ACC112 (cell line): ENCODE results near the gene CDYL.

Experiments used
- H2AFZ ChIP-seq: fragments of 200-600 bp; sonication (generic); one replicate; pipeline ENCODE4 v1.6.0; 2017; ENCODE audit warnings: antibody characterized with exemption, low read length; ENCODE audit not compliant: unreplicated experiment
- H3K27ac ChIP-seq: fragments of 200-600 bp; sonication (generic); 2 replicates; pipeline ENCODE4 v1.5.1; 2014; ENCODE audit warnings: low read depth, mild to moderate bottlenecking, antibody characterized with exemption, low read length, moderate library complexity
- H3K27me3 ChIP-seq: fragments of 200-600 bp; sonication (generic); 2 replicates; pipeline ENCODE4 v1.6.1; 2014; ENCODE audit warnings: mild to moderate bottlenecking, antibody characterized with exemption, low read length, moderate library complexity, mixed read lengths; ENCODE audit not compliant: insufficient read depth
- H3K36me3 ChIP-seq: fragments of 200-600 bp; sonication (generic); 2 replicates; pipeline ENCODE4 v1.6.1; 2016; ENCODE audit warnings: mild to moderate bottlenecking, antibody characterized with exemption, low read length, moderate library complexity, mixed read lengths; ENCODE audit not compliant: insufficient read depth
- H3K4me1 ChIP-seq: fragments of 200-600 bp; sonication (generic); one replicate; pipeline ENCODE4 v1.6.1; 2016; ENCODE audit warnings: low read length, mixed read lengths; ENCODE audit not compliant: insufficient read depth, unreplicated experiment, control insufficient read depth
- H3K4me3 ChIP-seq: fragments of 200-600 bp; sonication (generic); 2 replicates; pipeline ENCODE4 v1.5.1; 2014; ENCODE audit warnings: mild to moderate bottlenecking, low read depth, low read length
- H3K79me2 ChIP-seq: fragments of 200-600 bp; sonication (generic); one replicate; pipeline ENCODE4 v1.6.0; 2016; ENCODE audit warnings: low read length; ENCODE audit not compliant: control insufficient read depth, unreplicated experiment, insufficient read depth

The CDYL gene

GRCh38 chr6:4973415-4973814, 197.2 kb downstream of the CDYL start:
- Histone ChIP-seq H3K27ac (no peak overlapping the region), H2AFZ (no peak overlapping the region), H3K4me1 (no peaks in the 10 kb centered on the region)

GRCh38 chr6:4973982-4974745, 198.0 kb downstream of the CDYL start:
- Histone ChIP-seq H3K36me3 (no peaks in the 10 kb centered on the region), H3K79me2 (no peaks in the 10 kb centered on the region), H3K4me1 (no peaks in the 10 kb centered on the region), H2AFZ (peak overlapping the region; percentile 45), H3K4me3 (no peak overlapping the region), H3K27me3 (peaks cover 8% of the 10 kb centered on the region; the same call in 1 of the 2 replicates), H3K27ac (no peak overlapping the region)

More at GRCh38 chr6:4973415-4973814, 197.2 kb downstream of the CDYL start:
- no peaks in the 10 kb centered on the region for H3K79me2 ChIP-seq
- H3K27me3 ChIP-seq, result peaks cover 8% of the 10 kb centered on the region; the same call in 1 of the 2 replicates
- no peaks in the 10 kb centered on the region for H3K36me3 ChIP-seq
- H3K4me3 ChIP-seq, result no peak overlapping the region

GRCh38 chr6:4974962-4975361, 198.8 kb downstream of the CDYL start:
- H3K27me3 ChIP-seq, result peaks cover 8% of the 10 kb centered on the region; the same call in 1 of the 2 replicates
- H3K4me1 ChIP-seq, result no peaks in the 10 kb centered on the region
- no peaks in the 10 kb centered on the region for H3K36me3 ChIP-seq
- no peak overlapping the region for H2AFZ ChIP-seq
- H3K79me2 ChIP-seq, result no peaks in the 10 kb centered on the region
- H3K27ac ChIP-seq, result no peak overlapping the region
- H3K4me3 ChIP-seq, result no peak overlapping the region

GRCh38 chr6:4975506-4975905, 199.3 kb downstream of the CDYL start:
- H3K27ac ChIP-seq, result no peak overlapping the region
- H3K27me3 ChIP-seq, result peaks cover 8% of the 10 kb centered on the region; the same call in 1 of the 2 replicates
- no peak overlapping the region for H2AFZ ChIP-seq
- no peaks in the 10 kb centered on the region for H3K36me3 ChIP-seq
- no peak overlapping the region for H3K4me3 ChIP-seq
- H3K4me1 ChIP-seq, result no peaks in the 10 kb centered on the region
- no peaks in the 10 kb centered on the region for H3K79me2 ChIP-seq

- H3K36me3 ChIP-seq, result no peaks in the 10 kb centered on the region
- H3K4me1 ChIP-seq, result no peaks in the 10 kb centered on the region
- H2AFZ ChIP-seq, result no peak overlapping the region
- H3K4me3 ChIP-seq, result no peak overlapping the region
- no peaks in the 10 kb centered on the region for H3K79me2 ChIP-seq
- peaks cover 5% of the 10 kb centered on the region; the same call in 1 of the 2 replicates for H3K27me3 ChIP-seq
- no peak overlapping the region for H3K27ac ChIP-seq
Observed at GRCh38 chr6:4977468-4977867, 201.3 kb downstream of the CDYL start.

- Histone ChIP-seq H3K27ac (no peak overlapping the region), H3K79me2 (no peaks in the 10 kb centered on the region), H3K27me3 (peaks cover 5% of the 10 kb centered on the region; the same call in 1 of the 2 replicates), H3K36me3 (no peaks in the 10 kb centered on the region), H3K4me3 (no peak overlapping the region), H2AFZ (no peak overlapping the region), H3K4me1 (no peaks in the 10 kb centered on the region)
Observed at GRCh38 chr6:4979426-4979825, 203.2 kb downstream of the CDYL start.

GRCh38 chr6:4981761-4982160, 205.6 kb downstream of the CDYL start:
- Histone ChIP-seq H3K4me1 (no peaks in the 10 kb centered on the region), H3K79me2 (no peaks in the 10 kb centered on the region), H2AFZ (no peak overlapping the region), H3K4me3 (no peak overlapping the region), H3K27me3 (peaks cover 8% of the 10 kb centered on the region; the same call in 1 of the 2 replicates), H3K27ac (no peak overlapping the region), H3K36me3 (no peaks in the 10 kb centered on the region)

- no peak overlapping the region for H3K27ac ChIP-seq
- H2AFZ ChIP-seq, result no peak overlapping the region
- H3K79me2 ChIP-seq, result no peaks in the 10 kb centered on the region
- H3K27me3 ChIP-seq, result peaks cover 3% of the 10 kb centered on the region; the same call in 1 of the 2 replicates
- no peaks in the 10 kb centered on the region for H3K4me1 ChIP-seq
- H3K36me3 ChIP-seq, result no peaks in the 10 kb centered on the region
- H3K4me3 ChIP-seq, result no peak overlapping the region
Observed at GRCh38 chr6:4983322-4983721, 207.1 kb downstream of the CDYL start.

GRCh38 chr6:4986999-4987398, 210.8 kb downstream of the CDYL start:
- no peaks in the 10 kb centered on the region for H3K4me1 ChIP-seq
- H3K79me2 ChIP-seq, result no peaks in the 10 kb centered on the region
- H3K4me3 ChIP-seq, result no peak overlapping the region
- no peaks in the 10 kb centered on the region for H3K36me3 ChIP-seq
- peaks cover 3% of the 10 kb centered on the region; the same call in 1 of the 2 replicates for H3K27me3 ChIP-seq
- H2AFZ ChIP-seq, result no peak overlapping the region
- H3K27ac ChIP-seq, result no peak overlapping the region

- Histone ChIP-seq H3K4me3 (no peak overlapping the region), H3K36me3 (no peaks in the 10 kb centered on the region), H3K79me2 (no peaks in the 10 kb centered on the region), H2AFZ (no peak overlapping the region), H3K4me1 (no peaks in the 10 kb centered on the region), H3K27ac (no peak overlapping the region), H3K27me3 (peaks cover 3% of the 10 kb centered on the region; the same call in 1 of the 2 replicates)
Observed at GRCh38 chr6:4987432-4987831, 211.2 kb downstream of the CDYL start.

GRCh38 chr6:4994741-4995140, 218.5 kb downstream of the CDYL start:
- Histone ChIP-seq H2AFZ (no peak overlapping the region), H3K27ac (no peak overlapping the region), H3K4me3 (no peak overlapping the region), H3K79me2 (no peaks in the 10 kb centered on the region), H3K36me3 (peaks cover 13% of the 10 kb centered on the region), H3K27me3 (no peaks in the 10 kb centered on the region), H3K4me1 (no peaks in the 10 kb centered on the region)
